NK-92 (cell line): ENCODE measurements around the gene CDC42EP1.

Experiments used
- DNase-seq: peaks from one replicate; lab custom pipeline; 2025; ENCODE audit not compliant: unreplicated experiment; lab: John Stamatoyannopoulos, UW

The CDC42EP1 gene

DNA sequence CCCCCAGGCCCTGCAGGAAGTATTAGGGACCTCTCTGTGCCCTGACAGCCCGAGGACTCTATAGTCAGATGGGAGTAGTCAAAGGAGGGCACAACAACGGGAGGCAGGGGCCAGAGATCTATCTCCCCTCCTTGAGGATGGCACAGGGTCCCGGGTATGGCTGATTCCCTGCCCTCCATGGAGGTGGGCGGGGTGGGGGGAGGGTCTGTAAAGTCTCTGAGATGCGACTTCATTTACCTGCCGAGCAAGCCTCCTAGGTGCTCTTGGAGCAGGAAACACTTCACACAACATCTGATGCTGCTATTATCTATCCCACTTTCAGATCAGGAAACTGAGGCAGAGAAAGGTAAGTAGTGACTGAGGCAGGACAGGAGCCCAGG is 769 bp upstream of the CDC42EP1 start:
- DNase-seq, result no peak

DNA sequence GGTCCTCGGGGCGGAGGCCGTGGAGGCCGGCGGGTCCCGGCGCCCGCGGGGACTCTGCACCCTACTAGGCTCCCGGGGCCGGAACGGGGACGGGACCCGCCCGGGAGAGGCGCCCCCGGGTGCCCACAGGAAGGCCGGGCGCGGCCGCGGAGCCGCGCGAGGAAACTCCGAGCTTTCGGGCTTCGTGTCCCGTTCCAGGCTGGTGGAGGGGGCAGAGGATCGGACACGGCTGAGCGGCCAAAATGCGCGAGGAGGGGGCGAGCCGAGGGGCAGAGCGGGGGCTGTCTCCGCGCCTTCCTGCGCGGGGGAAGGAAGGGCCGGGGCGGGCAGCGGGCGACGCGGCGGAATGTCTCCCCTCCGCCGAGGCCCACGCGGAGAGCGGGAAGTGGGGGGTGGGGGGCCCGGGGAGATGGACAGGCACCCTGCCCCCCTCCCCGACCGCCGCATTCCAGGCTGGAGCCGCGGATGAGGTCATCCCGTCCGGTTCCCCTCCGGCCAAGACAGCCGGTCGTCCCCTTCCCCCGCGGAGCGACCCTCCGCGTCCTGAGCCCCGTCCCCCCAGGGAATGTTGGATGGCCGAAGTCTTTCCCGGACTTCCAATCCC is 430 bp downstream of the CDC42EP1 start:
- DNase-seq, result no peak

DNA sequence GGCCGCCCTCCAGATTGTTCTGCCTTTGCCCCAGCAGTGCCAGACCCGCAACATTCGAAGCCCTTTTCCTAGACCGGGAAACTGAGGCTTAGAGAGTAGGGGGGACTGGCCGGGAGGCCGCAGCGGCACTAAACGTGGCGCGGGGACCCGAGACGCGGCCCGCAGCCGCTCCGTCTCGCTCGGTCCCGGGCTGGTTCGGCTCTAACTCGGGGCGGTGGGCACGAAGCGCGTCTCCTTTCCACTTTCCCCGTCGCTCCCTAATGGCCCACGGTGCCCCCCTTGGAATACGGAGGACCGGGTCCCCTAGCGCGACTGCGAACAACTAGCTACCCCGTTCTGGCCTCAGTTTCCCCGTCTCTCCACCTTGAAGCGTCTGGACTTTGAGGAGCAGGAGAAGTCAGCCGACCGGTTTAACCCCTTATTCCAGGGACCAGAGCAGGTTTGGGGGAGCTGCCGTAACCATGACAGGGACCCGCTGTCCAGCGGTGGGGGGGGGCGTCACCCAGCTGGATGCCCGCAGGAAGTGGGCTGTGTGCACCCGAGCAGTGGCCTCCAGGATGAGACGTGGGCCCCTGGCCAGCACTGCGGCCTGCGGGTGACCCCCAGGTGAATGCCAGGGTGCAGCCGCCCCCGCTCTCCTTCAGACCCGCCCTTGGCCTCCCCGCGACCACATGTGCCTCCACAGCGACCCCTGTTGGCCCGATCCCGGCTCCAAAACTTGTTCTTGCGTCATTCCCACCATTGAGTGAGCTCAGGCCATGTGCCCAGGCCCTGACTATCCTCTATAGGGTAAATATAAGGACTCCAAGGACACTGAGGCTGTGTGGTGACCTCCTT is 1.1 kb downstream of the CDC42EP1 start:
- DNase-seq, result no peak

- no peak for DNase-seq
Observed at GRCh38 chr22:37562049-37562875, 2.0 kb downstream of the CDC42EP1 start.

- DNase-seq, result no peak
Observed at GRCh38 chr22:37563153-37564081, 3.1 kb downstream of the CDC42EP1 start.

- DNase-seq, result no peak
Observed at GRCh38 chr22:37564111-37564711, 3.9 kb downstream of the CDC42EP1 start.

- DNase-seq, result no peak
Observed at GRCh38 chr22:37565830-37566229, 5.5 kb downstream of the CDC42EP1 start.

DNA sequence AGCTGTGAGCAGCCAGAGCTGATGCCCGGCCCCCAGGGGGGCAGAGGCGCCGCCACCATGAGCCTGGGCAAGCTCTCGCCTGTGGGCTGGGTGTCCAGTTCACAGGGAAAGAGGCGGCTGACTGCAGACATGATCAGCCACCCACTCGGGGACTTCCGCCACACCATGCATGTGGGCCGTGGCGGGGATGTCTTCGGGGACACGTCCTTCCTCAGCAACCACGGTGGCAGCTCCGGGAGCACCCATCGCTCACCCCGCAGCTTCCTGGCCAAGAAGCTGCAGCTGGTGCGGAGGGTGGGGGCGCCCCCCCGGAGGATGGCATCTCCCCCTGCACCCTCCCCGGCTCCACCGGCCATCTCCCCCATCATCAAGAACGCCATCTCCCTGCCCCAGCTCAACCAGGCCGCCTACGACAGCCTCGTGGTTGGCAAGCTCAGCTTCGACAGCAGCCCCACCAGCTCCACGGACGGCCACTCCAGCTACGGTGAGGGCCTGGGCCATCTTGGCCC is 6.1 kb downstream of the CDC42EP1 start:
- DNase-seq, result no peak

- DNase-seq, result peak; percentile 28
Observed at GRCh38 chr22:37566903-37567798, 6.9 kb downstream of the CDC42EP1 start.

- DNase-seq, result no peak
Observed at GRCh38 chr22:37568012-37568411, 7.7 kb downstream of the CDC42EP1 start.

- DNase-seq, result no peak
Observed at GRCh38 chr22:37568448-37569008, 8.2 kb downstream of the CDC42EP1 start.

GRCh38 chr22:37569009-37569920 is 9.0 kb downstream of the CDC42EP1 start:
- DNase-seq, result no peak

DNA sequence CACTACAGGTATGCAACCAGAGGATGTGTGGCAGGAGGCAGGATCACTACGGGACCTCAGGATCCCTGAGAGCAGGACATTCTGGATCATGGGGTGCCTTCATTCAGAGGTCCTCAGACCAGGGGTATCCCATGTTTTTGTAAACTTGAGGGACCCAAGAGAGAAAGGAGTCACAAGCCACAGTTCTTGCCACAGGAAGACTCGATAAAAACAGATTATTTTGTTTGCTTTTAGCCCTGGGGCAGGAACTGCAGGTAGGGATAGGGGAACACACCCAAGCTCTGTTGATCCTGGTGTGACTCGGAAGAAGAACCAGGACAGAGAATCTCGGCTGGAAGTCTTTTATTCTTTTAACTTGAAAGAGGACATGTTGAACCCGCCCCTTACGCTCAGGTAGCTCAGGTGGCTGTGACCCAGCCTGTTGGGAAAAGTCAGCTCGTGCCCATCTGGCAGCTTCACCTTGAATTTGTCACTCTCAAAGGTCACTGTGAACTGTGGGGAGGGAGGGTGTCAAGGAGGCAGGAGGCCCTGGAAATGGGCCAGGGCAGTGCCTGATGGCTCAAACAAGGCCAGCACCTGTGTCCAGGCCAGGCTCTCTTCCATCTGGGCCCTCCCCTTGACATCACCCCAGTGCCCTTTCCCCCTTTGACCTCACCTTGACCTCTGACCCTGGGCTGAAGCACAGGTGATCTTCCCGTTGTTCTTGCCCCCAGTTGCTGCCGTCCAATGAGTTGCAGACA is 9.8 kb downstream of the CDC42EP1 start:
- no peak for DNase-seq

DNA sequence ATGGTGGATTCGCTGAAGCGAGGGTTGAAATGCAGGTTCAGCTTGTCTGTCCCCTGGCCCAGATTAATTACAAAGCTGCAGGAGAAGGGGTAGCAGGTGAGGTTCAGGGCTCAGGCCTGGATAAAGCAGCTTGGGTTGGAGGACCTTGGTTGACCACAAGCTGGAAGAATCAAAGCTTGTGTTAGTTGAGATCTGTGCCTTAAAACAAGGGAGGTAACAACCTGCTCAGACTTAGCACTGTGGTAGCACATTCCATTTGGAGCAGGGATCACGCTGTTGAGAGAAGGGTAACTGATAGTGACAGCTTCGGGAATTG is 10.3 kb downstream of the CDC42EP1 start:
- DNase-seq, result no peak

DNA sequence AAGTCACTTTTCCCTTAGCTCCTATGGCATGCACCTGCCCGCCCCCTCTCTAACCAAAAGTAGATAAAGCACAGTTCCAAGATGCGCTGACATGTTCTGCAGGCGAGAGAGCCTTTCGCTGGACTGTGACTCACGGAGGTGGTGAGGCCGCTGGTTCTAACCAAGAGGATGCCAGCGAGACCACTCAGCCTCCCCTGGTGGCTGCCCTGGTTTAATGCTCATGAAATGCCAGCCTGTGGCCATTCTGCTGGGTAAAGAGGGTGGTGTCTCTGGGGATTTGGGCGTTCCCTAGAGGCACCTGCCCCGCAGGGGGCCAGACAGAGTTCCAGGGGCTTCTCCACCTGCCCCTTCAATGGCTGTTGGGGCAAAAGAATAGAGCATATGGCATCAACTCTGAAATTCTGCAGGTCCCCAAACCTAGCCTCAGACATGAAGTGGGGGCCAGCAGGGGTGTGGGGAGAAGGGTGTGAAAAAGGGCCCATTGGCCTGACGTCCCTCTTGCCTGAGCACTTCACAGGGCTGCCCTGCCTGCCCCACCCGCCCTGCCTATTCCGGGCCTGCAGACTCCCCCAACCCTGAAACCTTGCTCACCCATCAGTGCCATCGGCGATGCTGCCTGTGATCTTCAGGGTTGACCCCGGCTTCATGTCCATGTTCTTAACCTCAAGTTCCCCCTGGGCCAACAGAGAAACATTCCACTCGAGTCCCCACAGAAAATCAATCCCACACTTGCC is 11.1 kb downstream of the CDC42EP1 start:
- DNase-seq, result no peak

DNA sequence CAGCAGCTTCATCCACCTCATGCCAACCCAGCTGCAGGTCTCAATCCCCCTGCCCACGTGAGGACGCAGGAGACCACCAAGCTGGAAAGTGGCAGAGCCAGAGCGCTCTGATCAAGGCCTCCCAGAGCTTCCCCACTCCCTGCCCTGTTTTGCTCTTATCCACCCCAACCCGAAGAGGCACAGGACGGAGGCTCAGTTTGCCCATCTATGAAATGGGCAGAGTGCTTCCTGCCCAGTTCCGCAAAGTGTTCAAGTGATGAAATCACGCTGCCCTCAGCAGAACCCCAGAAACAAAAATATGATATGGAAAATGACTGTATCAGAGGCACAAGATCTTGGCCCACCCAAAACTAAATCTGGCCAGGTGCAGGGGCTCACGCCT is 11.7 kb downstream of the CDC42EP1 start:
- DNase-seq, result no peak
